Astrocyte of the spinal cord (primary cell): ENCODE measurements around the gene CCDC34.
"Not testable (repeated sequence)": the region's sequence is repeated elsewhere in the genome, so short reads cannot be mapped to it uniquely, and the experiment has no call there.

Experiments
- DNase-seq: peaks from one replicate; pipeline ENCODE4 v3.0.0; 2011; ENCODE audit warnings: low read depth, low spot score
- H3K4me3 ChIP-seq: 2 replicates; pipeline ENCODE4 v1.5.1; 2011; ENCODE audit warnings: low read depth, mild to moderate bottlenecking, low read length, moderate library complexity
- in situ Hi-C: cut with HindIII; loops from 2 replicates; pipeline ENCODE4 v1.10.0; 2017; ENCODE audit warnings: low sequenced_read_pairs
- TF ChIP-seq, protein P1 (sequence below): IDR thresholded peaks from 2 replicates; pipeline ENCODE4 v1.5.1; 2012; ENCODE audit warnings: low read depth, mild to moderate bottlenecking, low read length, inconsistent platforms

CCDC34 gene

DNA sequence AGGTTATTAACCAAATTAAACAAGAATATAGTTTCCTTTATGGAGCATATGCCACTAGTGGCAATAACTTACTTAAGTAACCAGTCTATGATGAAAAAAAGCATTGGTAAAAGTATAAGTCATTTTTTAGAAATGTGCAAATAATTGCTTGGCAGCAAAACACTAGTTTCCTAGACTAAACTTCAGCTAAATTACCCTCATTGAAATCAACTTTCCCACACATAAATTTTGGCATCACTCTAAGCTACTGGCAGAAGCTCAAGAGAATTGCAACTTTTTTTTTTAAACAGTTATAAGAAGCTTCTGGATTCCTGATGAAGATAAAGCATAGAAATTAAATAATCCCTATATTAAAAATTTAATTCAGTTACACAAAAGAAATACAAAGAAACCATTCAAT is 12.5 kb downstream of the CCDC34 start:
- no peak overlapping the region for H3K4me3 ChIP-seq
- TF ChIP-seq, protein P1, sequence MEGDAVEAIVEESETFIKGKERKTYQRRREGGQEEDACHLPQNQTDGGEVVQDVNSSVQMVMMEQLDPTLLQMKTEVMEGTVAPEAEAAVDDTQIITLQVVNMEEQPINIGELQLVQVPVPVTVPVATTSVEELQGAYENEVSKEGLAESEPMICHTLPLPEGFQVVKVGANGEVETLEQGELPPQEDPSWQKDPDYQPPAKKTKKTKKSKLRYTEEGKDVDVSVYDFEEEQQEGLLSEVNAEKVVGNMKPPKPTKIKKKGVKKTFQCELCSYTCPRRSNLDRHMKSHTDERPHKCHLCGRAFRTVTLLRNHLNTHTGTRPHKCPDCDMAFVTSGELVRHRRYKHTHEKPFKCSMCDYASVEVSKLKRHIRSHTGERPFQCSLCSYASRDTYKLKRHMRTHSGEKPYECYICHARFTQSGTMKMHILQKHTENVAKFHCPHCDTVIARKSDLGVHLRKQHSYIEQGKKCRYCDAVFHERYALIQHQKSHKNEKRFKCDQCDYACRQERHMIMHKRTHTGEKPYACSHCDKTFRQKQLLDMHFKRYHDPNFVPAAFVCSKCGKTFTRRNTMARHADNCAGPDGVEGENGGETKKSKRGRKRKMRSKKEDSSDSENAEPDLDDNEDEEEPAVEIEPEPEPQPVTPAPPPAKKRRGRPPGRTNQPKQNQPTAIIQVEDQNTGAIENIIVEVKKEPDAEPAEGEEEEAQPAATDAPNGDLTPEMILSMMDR, result no peak
- in situ Hi-C loops, result no loop called here
- peak; percentile 8 for DNase-seq

DNA sequence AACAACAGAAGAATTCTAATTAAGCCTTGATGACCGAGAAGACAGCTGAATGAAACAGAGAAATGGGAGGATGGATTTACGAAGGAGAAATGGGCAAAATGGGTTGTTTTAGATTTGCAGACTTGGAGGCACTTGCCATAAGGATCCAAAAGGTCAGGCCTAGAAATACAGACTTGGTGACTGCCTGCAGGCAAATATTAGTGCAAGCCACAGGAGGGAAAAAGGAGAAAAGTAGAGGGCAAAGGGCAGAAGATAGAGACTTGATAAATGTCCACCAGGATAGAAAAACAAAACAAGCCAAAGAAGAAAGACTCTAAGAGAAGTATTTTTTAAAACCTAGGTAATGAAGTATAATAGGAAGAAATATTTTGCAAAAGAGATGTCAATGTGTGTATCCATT is 13.1 kb downstream of the CCDC34 start:
- in situ Hi-C loops, result no loop called here
- TF ChIP-seq, protein P1, result no peak
- DNase-seq, result no peak
- no peak overlapping the region for H3K4me3 ChIP-seq

DNA sequence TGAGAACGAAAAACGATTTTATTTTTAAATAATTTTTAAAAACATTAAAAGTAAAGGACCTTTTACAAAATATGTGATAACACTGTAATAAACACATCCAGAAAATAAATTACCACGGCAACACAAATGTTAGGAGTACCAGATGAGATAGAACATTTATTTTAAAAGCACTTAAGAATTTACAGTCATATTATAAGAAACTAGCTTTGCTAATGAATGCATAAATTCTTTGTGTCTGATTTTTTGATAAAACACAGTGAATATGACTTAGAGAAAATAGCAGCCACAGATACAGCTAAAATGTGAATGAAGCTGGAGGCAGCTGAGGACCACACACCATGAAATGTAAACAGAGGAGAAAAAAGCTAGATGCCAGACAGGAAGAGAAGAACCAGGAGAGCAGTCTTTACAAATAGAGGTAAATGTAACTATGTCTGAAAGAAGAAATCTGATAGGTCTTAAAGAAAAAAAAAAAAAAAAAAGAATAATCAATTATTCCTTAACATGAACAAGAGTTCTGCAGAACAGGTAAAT is 14.6 kb downstream of the CCDC34 start:
- no peak for DNase-seq
- TF ChIP-seq, protein P1, result no peak
- no peak overlapping the region for H3K4me3 ChIP-seq
- in situ Hi-C loops, result no loop called here

DNA sequence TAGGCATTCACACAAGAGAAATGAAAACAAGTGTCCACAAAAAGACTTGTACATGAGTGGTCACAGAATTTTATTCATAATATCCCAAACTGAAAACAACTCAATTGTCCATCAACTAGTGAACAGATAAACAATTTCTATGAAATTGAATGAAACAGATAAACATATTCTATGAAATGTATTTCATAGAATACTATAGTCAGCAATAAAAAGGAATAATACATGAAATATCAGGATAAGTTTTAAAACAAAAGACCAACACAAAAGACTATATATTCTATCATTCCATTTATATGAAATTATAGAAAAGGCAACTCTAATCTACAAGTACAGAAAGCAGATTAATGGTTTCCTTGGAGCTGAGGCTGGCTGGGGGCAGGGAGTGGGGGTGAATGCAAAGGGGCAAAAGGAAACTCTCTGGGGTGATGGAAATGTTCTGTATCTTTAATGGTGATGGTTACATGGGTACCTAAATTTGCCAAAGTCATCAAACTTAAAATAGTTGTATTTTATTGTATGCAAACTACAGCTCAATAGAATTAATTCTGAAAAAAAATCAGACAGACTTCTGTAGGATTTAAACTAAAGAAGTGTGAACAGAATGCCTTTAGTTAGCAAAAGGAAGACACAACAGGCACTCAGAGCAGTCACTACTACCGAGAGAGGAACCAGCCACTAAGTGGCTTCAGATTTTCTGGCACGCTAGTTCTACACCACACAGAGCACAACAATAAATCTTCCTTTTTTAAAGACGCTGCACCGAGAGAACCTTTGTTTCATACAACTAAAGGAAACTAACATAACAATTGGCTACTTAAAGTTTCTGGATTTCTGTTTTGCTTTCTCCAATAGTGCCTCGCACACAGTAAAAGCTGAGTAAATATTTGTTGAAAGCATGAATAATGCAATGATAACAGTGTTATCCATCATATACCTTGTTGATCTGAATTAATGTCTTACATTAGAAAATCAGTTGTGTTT is 15.4 kb downstream of the CCDC34 start:
- H3K4me3 ChIP-seq, result no peak overlapping the region
- in situ Hi-C loops, result no loop called here
- TF ChIP-seq, protein P1, result no peak
- no peak for DNase-seq

DNA sequence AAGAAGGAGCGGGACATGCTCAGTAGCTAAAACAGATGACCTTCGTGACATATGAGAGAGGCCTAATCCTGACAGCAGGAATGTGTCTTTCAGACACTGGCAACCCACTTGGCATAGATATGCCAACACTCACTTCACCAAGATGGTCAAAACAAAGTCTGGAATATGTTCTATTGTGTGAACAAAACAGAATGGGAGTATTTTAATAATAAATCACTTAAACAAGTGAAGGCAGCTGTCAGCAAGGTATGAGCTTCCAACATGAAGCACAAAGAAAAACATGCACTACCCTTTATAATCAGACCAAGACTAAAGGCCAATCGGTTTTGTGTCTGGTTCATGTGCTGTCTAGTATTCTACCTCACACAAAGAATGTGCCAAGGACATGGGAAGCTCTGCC is 23.1 kb downstream of the CCDC34 start:
- no peak for DNase-seq
- no peak overlapping the region for H3K4me3 ChIP-seq
- in situ Hi-C loops, result no loop called here
- TF ChIP-seq, protein P1, result no peak

DNA sequence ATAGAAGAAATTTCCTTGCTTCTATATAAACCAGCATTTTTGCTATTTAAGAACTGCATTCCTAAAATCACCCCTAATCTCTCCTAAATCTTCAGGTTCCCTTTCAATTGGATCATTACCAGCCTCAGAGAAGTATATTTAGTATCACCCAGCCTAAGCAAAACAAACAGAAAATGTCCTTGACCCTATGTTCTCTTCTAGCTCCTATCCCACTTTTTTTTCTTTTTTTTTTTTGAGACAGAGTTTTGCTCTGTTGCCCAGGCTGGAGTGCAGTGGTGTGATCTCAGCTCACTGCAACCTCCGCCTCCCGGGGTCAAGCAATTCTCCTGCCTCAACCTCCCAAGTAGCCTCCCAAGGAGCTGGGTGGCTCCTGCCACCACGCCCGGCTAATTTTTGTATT is 28.3 kb downstream of the CCDC34 start:
- DNase-seq, in situ Hi-C loops, H3K4me3 ChIP-seq: not testable (repeated sequence)

DNA sequence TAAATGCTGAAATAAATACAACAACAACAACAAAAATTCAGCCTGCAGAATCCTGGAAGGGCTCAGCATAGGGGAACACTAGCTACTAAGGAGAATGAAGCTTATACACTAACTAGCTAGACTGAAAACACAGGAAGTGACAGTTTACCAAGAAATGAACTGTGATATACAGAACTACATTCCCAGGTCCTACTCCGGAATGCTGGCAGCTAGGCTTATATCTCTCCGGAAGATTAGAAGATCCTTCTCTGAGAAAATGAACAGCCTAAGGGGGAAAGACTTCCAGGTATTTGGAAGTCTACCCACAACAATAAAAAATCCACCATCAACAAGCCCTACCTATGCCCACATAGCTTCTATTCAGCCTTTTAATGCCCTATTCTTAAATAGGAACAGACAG is 31.0 kb downstream of the CCDC34 start:
- in situ Hi-C loops, result no loop called here
- H3K4me3 ChIP-seq, result no peak overlapping the region
- TF ChIP-seq, protein P1, result no peak
- no peak for DNase-seq
